Measurements from ENCODE around the gene IFITM10. TPM values are rescaled to one million over a fixed set of nuclear protein-coding genes. Genes with fewer than 3 reads are reported as not detected.

The IFITM10 gene
- 0.94 TPM for total RNA-seq

DNA sequence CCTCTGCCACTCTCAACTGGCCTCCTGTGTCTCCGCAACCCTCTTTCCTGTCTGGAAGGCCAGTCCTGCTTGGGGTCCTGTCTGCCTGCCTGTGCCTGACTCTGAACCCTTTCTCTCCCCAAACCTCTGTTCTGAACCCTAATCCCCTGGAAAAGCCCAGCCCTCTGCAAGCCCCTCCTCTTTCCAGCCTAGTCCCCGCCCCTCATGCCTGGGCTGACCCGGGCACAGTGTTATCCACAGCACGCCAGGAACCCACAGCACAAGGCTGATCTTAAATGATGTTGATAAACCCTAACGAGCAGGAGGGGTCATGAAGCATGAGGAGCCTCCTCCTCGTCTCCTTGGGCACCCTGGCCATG, at the start of gene IFITM10:
TSS of gene IFITM10 (minus strand) at position 115 of the 359 bp plus-strand sequence. CDS start 153 bp downstream, outside the sequence.

DNA sequence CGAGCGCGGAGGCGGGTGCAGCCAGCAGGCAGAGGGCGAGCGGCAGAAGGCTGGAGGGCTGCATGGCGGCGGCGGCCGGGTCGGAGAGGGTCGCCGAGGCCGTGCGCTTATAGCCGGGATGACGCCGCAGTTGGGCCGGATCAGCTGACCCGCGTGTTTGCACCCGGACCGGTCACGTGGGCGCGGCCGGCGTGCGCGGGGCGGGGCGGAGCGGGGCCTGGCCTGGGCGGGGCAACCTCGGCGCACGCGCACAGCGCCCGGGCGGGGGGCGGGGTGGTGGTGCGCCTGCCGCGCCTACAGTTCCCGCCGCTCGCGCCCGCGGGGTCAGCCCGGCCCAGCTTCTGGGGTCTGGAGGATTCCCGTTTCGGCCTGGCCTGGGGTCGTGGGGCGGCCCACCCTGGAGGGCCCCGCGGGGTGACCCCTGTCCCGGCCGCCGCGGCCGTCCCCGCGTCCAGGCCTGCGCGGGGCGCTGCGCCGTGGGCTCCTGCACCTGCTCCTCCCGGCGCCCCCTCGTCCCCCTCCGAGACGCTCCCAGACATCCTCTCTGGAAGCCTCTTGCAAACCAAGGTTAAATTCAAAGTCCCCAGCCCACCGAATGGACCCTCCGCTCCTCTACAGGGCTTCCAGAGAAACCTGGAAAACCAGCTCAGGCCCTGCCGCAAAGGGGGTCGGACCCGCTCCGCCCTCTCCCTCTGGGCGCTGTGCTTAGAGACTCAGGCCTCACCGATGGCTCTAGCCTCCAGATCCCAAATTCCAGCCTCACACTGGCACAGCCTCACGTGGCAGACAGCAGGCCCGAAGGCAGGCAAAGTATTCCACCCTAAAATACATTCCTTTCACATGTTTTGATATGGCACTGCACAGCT, 13.6 kb upstream of the IFITM10 start, which contains the start of gene CTSD:
TSS of gene CTSD (minus strand) at position 132 of the 866 bp plus-strand sequence. CDS start at position 64, 68 bp downstream.

GRCh38 chr11:1696608-1697570, 53.5 kb downstream of the IFITM10 start, which contains the start of gene KRTAP5-6:
Gene KRTAP5-6, plus strand, starts transcription at chr11:1697195. Its CDS starts 51 bp downstream, at chr11:1697246.

Other genes starting within 250 kb of the IFITM10 start
- gene DUSP8, start 178.3 kb downstream of the IFITM10 start, total RNA-seq, result 8.8 TPM
- gene KRTAP5-1, start 165.3 kb downstream of the IFITM10 start, total RNA-seq, result not detected
- not detected for gene KRTAP5-2, start 152.3 kb downstream of the IFITM10 start, total RNA-seq
- gene KRTAP5-3, start 142.1 kb downstream of the IFITM10 start, total RNA-seq, result not detected
- gene KRTAP5-4, start 128.5 kb downstream of the IFITM10 start, total RNA-seq, result not detected
- gene KRTAP5-5, start 120.8 kb downstream of the IFITM10 start, total RNA-seq, result not detected
- not detected for gene KRTAP5-6, start 53.4 kb downstream of the IFITM10 start, total RNA-seq
- gene CTSD, start 13.3 kb upstream of the IFITM10 start, total RNA-seq, result 39.8 TPM
- gene SYT8, start 84.4 kb upstream of the IFITM10 start, total RNA-seq, result not detected
- not detected for gene TNNI2, start 88.4 kb upstream of the IFITM10 start, total RNA-seq
- 0.63 TPM for gene LSP1, start 102.5 kb upstream of the IFITM10 start, total RNA-seq
- not detected for gene PRR33, start 141.3 kb upstream of the IFITM10 start, total RNA-seq
- not detected for gene TNNT3, start 169.1 kb upstream of the IFITM10 start, total RNA-seq
- gene MRPL23, start 196.7 kb upstream of the IFITM10 start, total RNA-seq, result 30.7 TPM
- 2.8 TPM for gene H19, start 247.2 kb upstream of the IFITM10 start, total RNA-seq

Data from parietal lobe (tissue), 1 donor.